K562 treated with DMSO at 1 percent for 48 hours (cell line): Measurements from ENCODE around the gene BRD3OS. TPM values are rescaled to one million over a fixed set of nuclear protein-coding genes. Genes with fewer than 3 reads are reported as not detected.

Experiments
- total RNA-seq: library from RNA; unstranded; fragments of 300-600 nt; gene quantifications from 2 replicates; pipeline ENCODE4 v1.2.3, GENCODE V29; 2022; ENCODE audit warnings: low replicate concordance; ENCODE audit errors: extremely low read depth

The BRD3OS gene
- total RNA-seq, result not detected in 2 replicates

GRCh38 chr9:134024828-134025605, at the start of gene BRD3OS:
TSS of gene BRD3OS (plus strand) at chr9:134025481. CDS start at chr9:134026748, 1,267 bp downstream.

GRCh38 chr9:133991964-133992779, 33.1 kb upstream of the BRD3OS start, which contains the start of gene VAV2:
TSS of gene VAV2 (minus strand) at chr9:133992324. CDS start at chr9:133992278, 46 bp downstream.

GRCh38 chr9:134067904-134068743, 42.8 kb downstream of the BRD3OS start, which contains the start of gene BRD3:
TSS of gene BRD3 (minus strand) at chr9:134068026. CDS start at chr9:134053477, 14,549 bp downstream.

Other genes starting within 250 kb of the BRD3OS start
- not detected in 2 replicates for gene VAV2, start 33.2 kb upstream of the BRD3OS start, total RNA-seq
- not detected in 2 replicates for gene BRD3, start 42.5 kb downstream of the BRD3OS start, total RNA-seq
- gene WDR5, start 110.6 kb downstream of the BRD3OS start, total RNA-seq, result not detected in 2 replicates
- gene RNU6ATAC, start 139.1 kb downstream of the BRD3OS start, total RNA-seq, result not detected in 2 replicates